Esophagus muscularis mucosa (tissue), 4 donors: ENCODE measurements around the gene NAV2.
A peak's percentile ranks its signal among the peaks of the same experiment; 100 is the strongest.

Experiments used
- EP300 ChIP-seq: sonication (generic); formaldehyde crosslinking; IDR thresholded peaks from one replicate; pipeline ENCODE4 v1.6.1; 2017; ENCODE audit warnings: antibody characterized with exemption
- POLR2AphosphoS5 ChIP-seq, 2 donors: sonication (generic); formaldehyde crosslinking; IDR thresholded peaks; one replicate each; pipeline ENCODE4 v1.6.1; 2017; ENCODE audit warnings: antibody characterized with exemption in 2 of 2
- TF ChIP-seq, protein P1 (sequence below), 3 experiments: fragments of 200-600 bp in 2 of 3; fragments of 450-650 bp in 1 of 3; sonication (generic) in 2 of 3; IDR thresholded peaks; one replicate each; pipeline ENCODE4 v1.5.1; 2017 to 2019; ENCODE audit warnings: antibody characterized with exemption in 3 of 3, mild to moderate bottlenecking in 2 of 3, moderate library complexity in 1 of 3

DNA sequence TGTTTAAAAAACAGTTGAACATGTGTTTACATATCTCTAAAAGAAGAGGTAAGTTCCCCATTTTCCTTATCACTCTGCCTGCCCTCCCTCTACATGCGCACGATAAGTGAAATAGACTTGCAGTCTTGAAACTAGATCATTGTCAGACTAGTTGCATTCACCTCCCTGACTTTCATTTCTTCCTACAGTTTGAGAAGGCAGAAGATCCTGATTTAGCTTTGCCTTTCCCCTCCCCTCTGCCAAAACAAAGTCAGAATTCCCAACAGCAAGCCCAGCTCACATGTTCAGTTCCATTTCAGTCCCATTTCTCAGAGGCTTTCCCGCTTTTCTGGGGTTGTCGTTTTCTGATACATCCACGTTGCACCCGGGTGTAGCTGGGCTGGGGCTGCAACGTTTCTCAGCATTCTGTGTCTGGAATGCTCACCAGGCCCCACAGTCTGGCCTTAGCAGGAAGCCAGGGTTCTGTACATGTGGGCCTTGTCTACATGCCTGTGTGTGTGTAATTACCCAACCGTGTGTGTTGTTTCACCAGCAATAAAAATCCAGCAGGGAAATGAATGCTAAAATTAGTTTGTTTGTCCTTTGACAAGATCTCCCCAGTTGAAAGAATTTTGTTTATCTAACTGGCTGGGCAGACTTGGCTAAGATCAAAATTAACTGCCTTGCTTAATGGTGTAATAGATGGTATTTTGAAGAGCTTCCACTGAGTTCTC, 268.5 kb downstream of the NAV2 start:
- TF ChIP-seq, protein P1, sequence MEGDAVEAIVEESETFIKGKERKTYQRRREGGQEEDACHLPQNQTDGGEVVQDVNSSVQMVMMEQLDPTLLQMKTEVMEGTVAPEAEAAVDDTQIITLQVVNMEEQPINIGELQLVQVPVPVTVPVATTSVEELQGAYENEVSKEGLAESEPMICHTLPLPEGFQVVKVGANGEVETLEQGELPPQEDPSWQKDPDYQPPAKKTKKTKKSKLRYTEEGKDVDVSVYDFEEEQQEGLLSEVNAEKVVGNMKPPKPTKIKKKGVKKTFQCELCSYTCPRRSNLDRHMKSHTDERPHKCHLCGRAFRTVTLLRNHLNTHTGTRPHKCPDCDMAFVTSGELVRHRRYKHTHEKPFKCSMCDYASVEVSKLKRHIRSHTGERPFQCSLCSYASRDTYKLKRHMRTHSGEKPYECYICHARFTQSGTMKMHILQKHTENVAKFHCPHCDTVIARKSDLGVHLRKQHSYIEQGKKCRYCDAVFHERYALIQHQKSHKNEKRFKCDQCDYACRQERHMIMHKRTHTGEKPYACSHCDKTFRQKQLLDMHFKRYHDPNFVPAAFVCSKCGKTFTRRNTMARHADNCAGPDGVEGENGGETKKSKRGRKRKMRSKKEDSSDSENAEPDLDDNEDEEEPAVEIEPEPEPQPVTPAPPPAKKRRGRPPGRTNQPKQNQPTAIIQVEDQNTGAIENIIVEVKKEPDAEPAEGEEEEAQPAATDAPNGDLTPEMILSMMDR (IDR thresholded peaks at IDR 0.05): no peak
- TF ChIP-seq POLR2AphosphoS5 (IDR thresholded peaks at IDR 0.05) (peak in 1 of 2 donors; percentile 55), EP300 (no peak)
